Endothelial cell of umbilical vein (primary cell): Measurements from ENCODE around the gene RNASE13. TPM values are rescaled to one million over a fixed set of nuclear protein-coding genes. Genes with fewer than 3 reads are reported as not detected.

Experiments
- BruUV-seq: library from RNA; stranded (reverse); fragments of 400-500 nt; replicated peaks from 2 replicates; lab custom pipeline; 2021; lab: Mats Ljungman, UMichigan
- CTCF ChIA-PET: fragments of 300-600, 350-600 bp; sonication (Branson Sonifier 250); formaldehyde crosslinking; loops from one replicate; lab custom pipeline; 2021; ENCODE audit warnings: antibody characterized with exemption, inconsistent platforms; lab: Charles Lee
- POLR2A ChIA-PET: fragments of 300-600, 350-600 bp; sonication (Branson Sonifier 250); formaldehyde crosslinking; loops from one replicate; lab custom pipeline; 2021; ENCODE audit warnings: antibody characterized with exemption, inconsistent platforms; lab: Charles Lee
- DNase-seq: peaks from one replicate; pipeline ENCODE4 v3.0.0-alpha.2; 2011; ENCODE audit warnings: low read depth, low spot score
- FAIRE-seq: peaks from 2 replicates; lab custom pipeline; 2011; peaks lifted over from hg19 to GRCh38; lab: Jason Lieb, UNC
- H2AFZ ChIP-seq: 2 replicates; pipeline ENCODE4 v1.6.0; 2012; ENCODE audit warnings: low read depth, low read length, control low read depth, inconsistent platforms
- H3K27ac ChIP-seq: 2 replicates; pipeline ENCODE4 v1.5.1; 2011; ENCODE audit warnings: low read depth, mild to moderate bottlenecking, control low read depth, low read length, moderate library complexity; ENCODE audit not compliant: insufficient read depth
- H3K27me3 ChIP-seq, 2 experiments: 2 replicates each; pipeline versions ENCODE4 v1.6.0 to v1.6.1; 2011; ENCODE audit warnings: low read length in 2 of 2, mixed read lengths in 1 of 2; ENCODE audit not compliant: control insufficient read depth in 2 of 2, insufficient read depth in 2 of 2
- H3K36me3 ChIP-seq, 2 experiments: 2 replicates in 1 of 2; 3 replicates in 1 of 2; pipeline ENCODE4 v1.5.1; 2011; ENCODE audit warnings: low read length in 2 of 2, mild to moderate bottlenecking in 1 of 2, moderate library complexity in 1 of 2; ENCODE audit not compliant: control insufficient read depth in 2 of 2, insufficient read depth in 2 of 2; ENCODE audit errors: extremely low read depth in 1 of 2
- H3K4me1 ChIP-seq: 3 replicates; pipeline ENCODE4 v1.5.1; 2011; ENCODE audit warnings: mild to moderate bottlenecking, low read length; ENCODE audit not compliant: control insufficient read depth, insufficient read depth; ENCODE audit errors: extremely low read depth
- H3K4me2 ChIP-seq: 2 replicates; pipeline ENCODE4 v1.6.1; 2011; ENCODE audit warnings: low read length, control low read depth, mixed read lengths; ENCODE audit not compliant: insufficient read depth
- H3K4me3 ChIP-seq, 3 experiments: fragments of 200-600 bp in 1 of 3; sonication (generic), shearing (Covaris generic) in 1 of 3; replicated peaks in 1 of 3; 2 replicates each; pipeline ENCODE4 v1.5.1; 2011 to 2016; ENCODE audit warnings: control low read depth in 3 of 3, low read length in 3 of 3, mild to moderate bottlenecking in 2 of 3, inconsistent platforms in 1 of 3, low read depth in 1 of 3, moderate library complexity in 1 of 3; ENCODE audit not compliant: insufficient read depth in 1 of 3
- H3K79me2 ChIP-seq: 2 replicates; pipeline ENCODE4 v1.6.0; 2012; ENCODE audit warnings: low read length, inconsistent platforms; ENCODE audit not compliant: control insufficient read depth, insufficient read depth
- H3K9ac ChIP-seq: replicated peaks from 2 replicates; pipeline ENCODE3; 2011; ENCODE audit warnings: low read length, control low read depth; ENCODE audit not compliant: insufficient read depth; ENCODE audit errors: extremely low read depth
- H3K9me1 ChIP-seq: replicated peaks from 3 replicates; pipeline ENCODE4 v1.6.0; 2011; ENCODE audit warnings: mild to moderate bottlenecking, low read length; ENCODE audit not compliant: control insufficient read depth, insufficient read depth; ENCODE audit errors: extremely low read depth
- H3K9me3 ChIP-seq: replicated peaks from 2 replicates; pipeline ENCODE4 v1.5.1; 2012; ENCODE audit warnings: low read length, inconsistent platforms; ENCODE audit not compliant: control insufficient read depth, insufficient read depth
- H4K20me1 ChIP-seq: replicated peaks from 2 replicates; pipeline ENCODE3; 2011; ENCODE audit warnings: mild to moderate bottlenecking, low read length; ENCODE audit not compliant: control insufficient read depth, insufficient read depth; ENCODE audit errors: extremely low read depth
- EZH2 ChIP-seq: IDR thresholded peaks from 2 replicates; pipeline ENCODE4 v1.6.1; 2012; ENCODE audit warnings: borderline replicate concordance, low read depth, mild to moderate bottlenecking, moderate library complexity, low read length, inconsistent platforms; ENCODE audit not compliant: severe bottlenecking
- FOS ChIP-seq: IDR thresholded peaks from 2 replicates; pipeline ENCODE4 v1.6.1; 2011; ENCODE audit warnings: mild to moderate bottlenecking, low read length, moderate library complexity, borderline replicate concordance; ENCODE audit not compliant: insufficient read depth
- GATA2 ChIP-seq: IDR thresholded peaks from 2 replicates; pipeline ENCODE4 v1.7.0; 2011; ENCODE audit warnings: low read depth, mild to moderate bottlenecking, moderate library complexity, mixed read lengths, low read length; ENCODE audit not compliant: insufficient read length, insufficient read depth
- JUN ChIP-seq: IDR thresholded peaks from 2 replicates; pipeline ENCODE4 v1.6.1; 2011; ENCODE audit warnings: borderline replicate concordance, low read depth; ENCODE audit not compliant: insufficient read length, insufficient read depth
- MYC ChIP-seq: IDR thresholded peaks from one replicate; pipeline ENCODE4 v1.6.1; 2011; ENCODE audit warnings: mild to moderate bottlenecking, low read depth, low read length
- POLR2A ChIP-seq: IDR thresholded peaks from 2 replicates; pipeline ENCODE4 v1.6.1; 2012; ENCODE audit warnings: low read depth, mild to moderate bottlenecking, control low read depth, low read length
- POLR2AphosphoS5 ChIP-seq: IDR thresholded peaks from 2 replicates; pipeline ENCODE4 v1.6.1; 2012; ENCODE audit warnings: low read depth, mild to moderate bottlenecking, control low read depth, low read length, moderate library complexity; ENCODE audit not compliant: insufficient read depth
- dilution Hi-C: fragments of 300-500 bp; cut with MboI; formaldehyde crosslinking; loops from one replicate; pipeline ENCODE4 v1.15.0; 2019; ENCODE audit warnings: low sequenced_read_pairs; ENCODE audit not compliant: extremely low pct_ligation_motif_present
- intact Hi-C: fragments of 100-400 bp; cut with micrococcal nuclease; formaldehyde crosslinking; loops from one replicate; pipeline ENCODE4 v1.10.0; 2022
- polyA plus RNA-seq, 4 experiments: library from polyadenylated mRNA; depleted of rRNA in 3 of 4; stranded (reverse) in 3 of 4; unstranded in 1 of 4; fragments of >200 nt; gene quantifications; 2 replicates each; pipeline versions ENCODE4 v1.2.1 to v1.2.3, GENCODE V29; 2011 to 2012; ENCODE audit warnings: missing spikeins in 1 of 4
- total RNA-seq: library from RNA; stranded (reverse); gene quantifications from 2 replicates; pipeline ENCODE4 v1.2.3, GENCODE V29; 2021
- TF ChIP-seq, protein P1 (sequence below), 2 donors: IDR thresholded peaks; 1 replicate in 1 of 2; 2 replicates in 1 of 2; pipeline ENCODE4 v1.5.1; 2011; ENCODE audit warnings: low read length in 2 of 2, mild to moderate bottlenecking in 2 of 2, moderate library complexity in 2 of 2, control low read depth in 1 of 2, inconsistent platforms in 1 of 2, low read depth in 1 of 2; ENCODE audit not compliant: insufficient read depth in 1 of 2; ENCODE audit errors: extremely low read depth in 1 of 2
- TF ChIP-seq, protein P2 (sequence below): IDR thresholded peaks from 2 replicates; pipeline ENCODE4 v1.6.1; 2011; ENCODE audit not compliant: insufficient read depth, insufficient read length

The RNASE13 gene
- total and polyA plus RNA-seq, 2 donors (not counting 3 experiments of a cell fraction or from before 2014, with no cell fraction given), result not detected

DNA sequence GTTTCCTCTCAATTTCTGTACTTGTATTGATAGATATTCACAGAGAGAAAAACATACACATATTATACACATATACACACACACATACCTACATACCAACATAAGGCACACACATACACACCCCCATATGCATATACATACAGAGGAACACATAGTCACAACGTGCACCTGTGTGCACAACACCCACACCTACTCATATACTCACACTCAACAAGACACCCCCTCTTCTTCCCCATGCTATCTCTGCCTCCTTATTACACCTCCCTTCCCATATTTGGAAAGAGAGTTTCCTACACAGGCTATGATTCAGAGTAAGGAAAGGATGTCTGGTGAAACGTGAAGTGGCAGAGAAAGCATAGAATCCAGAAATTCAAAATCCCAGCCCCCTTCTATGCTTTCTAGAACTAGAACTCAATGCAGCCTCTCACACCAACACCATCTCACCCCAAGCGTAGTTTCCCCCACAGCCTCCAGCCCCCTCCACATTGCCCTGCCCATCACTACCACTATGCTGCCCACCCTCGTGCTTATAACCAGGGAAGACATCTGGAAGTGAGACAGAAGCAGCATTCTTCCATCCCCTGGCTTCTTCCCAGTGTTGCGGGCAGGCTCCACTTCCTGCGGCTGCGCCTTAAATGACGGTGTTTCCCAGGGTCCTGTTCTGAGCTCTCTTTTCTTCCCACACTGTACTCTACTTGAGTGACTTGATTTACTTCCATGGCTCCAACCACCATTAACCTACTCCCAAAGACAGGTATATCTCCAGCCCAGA, 25.4 kb upstream of the RNASE13 start:
- no peaks in the 10 kb centered on the region for H3K4me1 ChIP-seq
- H3K9me3 ChIP-seq, result no peaks in the 10 kb centered on the region
- H3K4me2 ChIP-seq, result no peak overlapping the region
- H3K4me3 ChIP-seq, result no peak overlapping the region
- H4K20me1 ChIP-seq, result no peaks in the 10 kb centered on the region
- CTCF ChIA-PET, result interaction anchor here (1.3 to 1.8 kb wide), 3 partner anchors 44 to 45 kb away, joined by 3 to 8 read pairs (median 4); no protein-coding TSS in a partner anchor
- H3K36me3 ChIP-seq, result no peaks in the 10 kb centered on the region
- H2AFZ ChIP-seq, result no peak overlapping the region
- no peak overlapping the region for H3K9ac ChIP-seq
- peaks cover 12 to 27% of the 10 kb centered on the region in 2 experiments for H3K27me3 ChIP-seq
- no TSS peak for BruUV-seq
- DNase-seq, result no peak
- H3K9me1 ChIP-seq, result no peaks in the 10 kb centered on the region
- H3K27ac ChIP-seq, result no peak overlapping the region
- POLR2A ChIA-PET, result no interaction called here
- no peak for TF ChIP-seq JUN
- TF ChIP-seq, protein P1, sequence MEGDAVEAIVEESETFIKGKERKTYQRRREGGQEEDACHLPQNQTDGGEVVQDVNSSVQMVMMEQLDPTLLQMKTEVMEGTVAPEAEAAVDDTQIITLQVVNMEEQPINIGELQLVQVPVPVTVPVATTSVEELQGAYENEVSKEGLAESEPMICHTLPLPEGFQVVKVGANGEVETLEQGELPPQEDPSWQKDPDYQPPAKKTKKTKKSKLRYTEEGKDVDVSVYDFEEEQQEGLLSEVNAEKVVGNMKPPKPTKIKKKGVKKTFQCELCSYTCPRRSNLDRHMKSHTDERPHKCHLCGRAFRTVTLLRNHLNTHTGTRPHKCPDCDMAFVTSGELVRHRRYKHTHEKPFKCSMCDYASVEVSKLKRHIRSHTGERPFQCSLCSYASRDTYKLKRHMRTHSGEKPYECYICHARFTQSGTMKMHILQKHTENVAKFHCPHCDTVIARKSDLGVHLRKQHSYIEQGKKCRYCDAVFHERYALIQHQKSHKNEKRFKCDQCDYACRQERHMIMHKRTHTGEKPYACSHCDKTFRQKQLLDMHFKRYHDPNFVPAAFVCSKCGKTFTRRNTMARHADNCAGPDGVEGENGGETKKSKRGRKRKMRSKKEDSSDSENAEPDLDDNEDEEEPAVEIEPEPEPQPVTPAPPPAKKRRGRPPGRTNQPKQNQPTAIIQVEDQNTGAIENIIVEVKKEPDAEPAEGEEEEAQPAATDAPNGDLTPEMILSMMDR (IDR thresholded peaks at IDR 0.05; ENCODE audit: extremely low read depth in 1 of 2, insufficient read depth in 1 of 2, low read depth in 1 of 2, low read length in 2 of 2), result no peak
- TF ChIP-seq EZH2, result no peak
- no peak for TF ChIP-seq GATA2
- TF ChIP-seq, protein P2, sequence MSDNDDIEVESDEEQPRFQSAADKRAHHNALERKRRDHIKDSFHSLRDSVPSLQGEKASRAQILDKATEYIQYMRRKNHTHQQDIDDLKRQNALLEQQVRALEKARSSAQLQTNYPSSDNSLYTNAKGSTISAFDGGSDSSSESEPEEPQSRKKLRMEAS, result no peak
- TF ChIP-seq POLR2AphosphoS5, result no peak
- no peak for TF ChIP-seq POLR2A
- TF ChIP-seq MYC, result no peak
- no peak for TF ChIP-seq FOS
- no peaks in the 10 kb centered on the region for H3K79me2 ChIP-seq
- intact Hi-C loops (no loop called here), dilution Hi-C loops (no loop called here)
- FAIRE-seq, result no peak
